WTC11 (cell line): ENCODE data around the gene DENND4B. TPM values are rescaled to one million over a fixed set of nuclear protein-coding genes. Genes with fewer than 3 reads are reported as not detected.

ENCODE experiments used
- ATF1 ChIP-seq: sonication (generic); formaldehyde crosslinking; IDR thresholded peaks from 2 replicates; pipeline ENCODE4 v1.8.1; 2023; ENCODE audit warnings: mild to moderate bottlenecking, moderate library complexity, missing genetic modification reagents
- ATF3 ChIP-seq: sonication (generic); formaldehyde crosslinking; conservative IDR thresholded peaks from 2 replicates; pipeline ENCODE4 v1.8.1; 2022; ENCODE audit warnings: mild to moderate bottlenecking, missing genetic modification reagents
- CDX4 ChIP-seq: fragments of 250-450 bp; sonication (Bioruptor Pico); IDR thresholded peaks from 2 replicates; pipeline ENCODE4 v1.9.0; 2021; ENCODE audit warnings: moderate library complexity, mild to moderate bottlenecking, inconsistent platforms, borderline replicate concordance
- CREB1 ChIP-seq: sonication (generic); formaldehyde crosslinking; IDR thresholded peaks from 2 replicates; pipeline ENCODE4 v1.8.0; 2023; ENCODE audit warnings: mild to moderate bottlenecking, missing genetic modification reagents
- ELF4 ChIP-seq: sonication (generic); formaldehyde crosslinking; IDR thresholded peaks from 2 replicates; pipeline ENCODE4 v1.8.1; 2022; ENCODE audit warnings: low read depth, mild to moderate bottlenecking, moderate library complexity, missing genetic modification reagents
- FOXK1 ChIP-seq: sonication (generic); formaldehyde crosslinking; IDR thresholded peaks from 2 replicates; pipeline ENCODE4 v1.8.0; 2022; ENCODE audit warnings: mild to moderate bottlenecking, moderate library complexity, missing genetic modification reagents
- FOXP4 ChIP-seq: sonication (generic); formaldehyde crosslinking; IDR thresholded peaks from 2 replicates; pipeline ENCODE4 v1.8.0; 2022; ENCODE audit warnings: mild to moderate bottlenecking, missing genetic modification reagents
- GTF2I ChIP-seq: fragments of 250-450 bp; sonication (Bioruptor Pico); conservative IDR thresholded peaks from 2 replicates; pipeline ENCODE4 v1.4.0; 2021; ENCODE audit warnings: mild to moderate bottlenecking
- HMGA2 ChIP-seq: fragments of 250-450 bp; sonication (Bioruptor Pico); IDR thresholded peaks from 2 replicates; pipeline ENCODE4 v1.4.0; 2021; ENCODE audit warnings: mild to moderate bottlenecking, moderate library complexity
- MXD4 ChIP-seq: fragments of 250-450 bp; sonication (Bioruptor Pico); IDR thresholded peaks from 2 replicates; pipeline ENCODE4 v1.8.0; 2021; ENCODE audit warnings: mild to moderate bottlenecking, moderate library complexity, borderline replicate concordance
- NR1H2 ChIP-seq: sonication (generic); formaldehyde crosslinking; IDR thresholded peaks from 2 replicates; pipeline ENCODE4 v1.9.0; 2021; ENCODE audit warnings: mild to moderate bottlenecking, moderate library complexity, missing genetic modification reagents
- OVOL2 ChIP-seq: fragments of 250-450 bp; sonication (Bioruptor Pico); IDR thresholded peaks from 2 replicates; pipeline ENCODE4 v1.9.0; 2021; ENCODE audit warnings: mild to moderate bottlenecking, borderline replicate concordance
- PRDM15 ChIP-seq: sonication (generic); formaldehyde crosslinking; IDR thresholded peaks from 2 replicates; pipeline ENCODE4 v1.8.0; 2022; ENCODE audit warnings: missing genetic modification reagents
- PRRX2 ChIP-seq: fragments of 250-450 bp; sonication (Bioruptor Pico); IDR thresholded peaks from 2 replicates; pipeline ENCODE4 v1.8.0; 2021; ENCODE audit warnings: mild to moderate bottlenecking
- RELA ChIP-seq: sonication (generic); formaldehyde crosslinking; IDR thresholded peaks from 2 replicates; pipeline ENCODE4 v1.8.1; 2022; ENCODE audit warnings: missing genetic modification reagents, mild to moderate bottlenecking, borderline replicate concordance
- SMAD3 ChIP-seq: sonication (generic); formaldehyde crosslinking; IDR thresholded peaks from 2 replicates; pipeline ENCODE4 v1.8.0; 2022; ENCODE audit warnings: missing genetic modification reagents, mild to moderate bottlenecking, borderline replicate concordance
- SP1 ChIP-seq: sonication (generic); formaldehyde crosslinking; conservative IDR thresholded peaks from 2 replicates; pipeline ENCODE4 v1.8.1; 2022; ENCODE audit warnings: missing genetic modification reagents
- TEAD1 ChIP-seq: sonication (generic); formaldehyde crosslinking; IDR thresholded peaks from 2 replicates; pipeline ENCODE4 v1.8.0; 2022; ENCODE audit warnings: mild to moderate bottlenecking, missing genetic modification reagents
- TP53 ChIP-seq: sonication (generic); formaldehyde crosslinking; IDR thresholded peaks from 2 replicates; pipeline ENCODE4 v1.8.1; 2023; ENCODE audit warnings: mild to moderate bottlenecking, missing genetic modification reagents
- ZNF219 ChIP-seq: sonication (generic); formaldehyde crosslinking; IDR thresholded peaks from 2 replicates; pipeline ENCODE4 v1.8.0; 2023; ENCODE audit warnings: missing genetic modification reagents, mild to moderate bottlenecking, borderline replicate concordance
- ZNF263 ChIP-seq: sonication (generic); formaldehyde crosslinking; IDR thresholded peaks from 2 replicates; pipeline ENCODE4 v1.8.1; 2022; ENCODE audit warnings: low read depth, mild to moderate bottlenecking, moderate library complexity, missing genetic modification reagents
- ZNF396 ChIP-seq: fragments of 250-450 bp; sonication (Bioruptor Pico); IDR thresholded peaks from 2 replicates; pipeline ENCODE4 v1.8.0; 2021; ENCODE audit warnings: mild to moderate bottlenecking, moderate library complexity, borderline replicate concordance
- ZNF425 ChIP-seq: fragments of 250-450 bp; sonication (Bioruptor Pico); conservative IDR thresholded peaks from 2 replicates; pipeline ENCODE4 v1.9.0; 2021; ENCODE audit warnings: mild to moderate bottlenecking
- ZNF532 ChIP-seq: fragments of 250-450 bp; sonication (Bioruptor Pico); IDR thresholded peaks from 2 replicates; pipeline ENCODE4 v1.9.0; 2021; ENCODE audit warnings: mild to moderate bottlenecking, borderline replicate concordance
- ZNF671 ChIP-seq: fragments of 250-450 bp; sonication (Bioruptor Pico); IDR thresholded peaks from 2 replicates; pipeline ENCODE4 v1.8.0; 2021; ENCODE audit warnings: mild to moderate bottlenecking
- total RNA-seq: library from RNA; stranded (reverse); gene quantifications from 3 replicates; pipeline ENCODE4 v1.2.3, GENCODE V29; 2021

DENND4B gene
- total RNA-seq, 1 experiment from 2014 or later: 93.1 TPM

GRCh38 chr1:153967107-153967999 lies 20.8 kb upstream of the DENND4B start, which contains the start of gene CREB3L4 (continued):
- TF ChIP-seq TP53: no peak
- no peak for TF ChIP-seq HMGA2 (CRISPR knock-in tag)
- TF ChIP-seq CDX4 (CRISPR knock-in tag): no peak
- TF ChIP-seq PRDM15 (CRISPR knock-in tag): no peak
- no peak for TF ChIP-seq ZNF671 (CRISPR knock-in tag)
- peak; percentile 96 for TF ChIP-seq FOXP4 (CRISPR knock-in tag)
- TF ChIP-seq TEAD1 (CRISPR knock-in tag): peak; percentile 80; the same call in 1 of the 2 replicates
- no peak for TF ChIP-seq ZNF396 (CRISPR knock-in tag)
- TF ChIP-seq ZNF532 (CRISPR knock-in tag): 0 out of 2 replicates have a peak, but pooled peaks have one; percentile 69
- peak; percentile 97 for TF ChIP-seq GTF2I (CRISPR knock-in tag)
- TF ChIP-seq RELA (CRISPR knock-in tag): peak; percentile 69; the same call in 1 of the 2 replicates
- TF ChIP-seq ZNF219 (CRISPR knock-in tag): no peak
- peak; percentile 73 for TF ChIP-seq SP1 (CRISPR knock-in tag)
- no peak for TF ChIP-seq ELF4
- no peak for TF ChIP-seq PRRX2
- TF ChIP-seq ZNF263: 0 out of 2 replicates have a peak, but pooled peaks have one; percentile 54
- no peak for TF ChIP-seq MXD4 (CRISPR knock-in tag)
- no peak for TF ChIP-seq ATF3 (CRISPR knock-in tag)
- TF ChIP-seq ZNF425: no peak
- no peak; the same call in 1 of the 2 replicates for TF ChIP-seq ATF1 (CRISPR knock-in tag)
- TF ChIP-seq OVOL2 (CRISPR knock-in tag): no peak
- peak; percentile 62; the same call in 1 of the 2 replicates for TF ChIP-seq SMAD3
- peak; percentile 94 for TF ChIP-seq FOXK1 (CRISPR knock-in tag)
- TF ChIP-seq NR1H2 (CRISPR knock-in tag): no peak
- peak; percentile 64 for TF ChIP-seq CREB1
